NOMO-1 treated with DMSO at 0.1 percent for 48 hours (cell line): ENCODE results near the gene PHLDB1.
A peak's percentile ranks its signal among the peaks of the same experiment; 100 is the strongest.
"Not testable (repeated sequence)": the region's sequence is repeated elsewhere in the genome, so short reads cannot be mapped to it uniquely, and the experiment has no call there.

Source experiments
- DNase-seq: peaks from one replicate; lab custom pipeline; 2025; ENCODE audit not compliant: unreplicated experiment; lab: John Stamatoyannopoulos, UW

PHLDB1 gene

DNA sequence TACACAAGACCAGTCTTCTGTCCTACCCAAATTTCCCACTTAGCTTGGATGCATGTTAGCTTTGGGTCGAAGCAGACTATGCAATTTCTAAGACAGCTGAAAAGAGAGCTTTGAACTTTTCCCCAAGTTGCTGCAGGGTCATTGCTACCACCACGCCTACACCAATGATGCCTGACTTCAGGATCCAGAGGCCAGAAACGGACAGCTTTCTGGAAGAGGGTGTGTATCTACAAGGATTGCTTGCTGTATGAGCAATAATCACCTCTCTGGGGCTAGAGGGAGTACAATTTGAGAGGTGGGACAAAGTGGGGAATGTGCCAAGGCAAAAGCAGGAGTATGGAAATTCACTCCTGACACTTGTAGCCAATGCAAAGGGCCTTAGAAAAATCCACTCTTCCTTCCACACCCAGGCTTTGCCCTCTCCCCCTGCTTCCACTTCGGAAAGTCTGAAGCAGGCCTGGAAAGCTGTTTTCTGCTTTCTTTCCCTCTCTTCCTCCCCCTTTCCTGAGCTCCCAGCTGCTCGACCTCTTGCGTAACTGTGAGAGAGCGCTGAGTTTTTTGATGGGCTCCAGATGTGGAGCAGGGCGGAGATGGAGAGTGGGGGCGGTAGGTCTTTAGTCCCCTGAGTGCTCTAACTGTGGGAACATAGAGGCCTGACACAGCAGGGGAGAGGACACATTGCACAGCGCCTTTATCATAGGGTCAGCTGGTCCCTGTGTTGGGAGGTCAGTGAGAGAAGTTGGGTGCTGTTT lies 2.1 kb upstream of the PHLDB1 start:
- DNase-seq: no peak

DNA sequence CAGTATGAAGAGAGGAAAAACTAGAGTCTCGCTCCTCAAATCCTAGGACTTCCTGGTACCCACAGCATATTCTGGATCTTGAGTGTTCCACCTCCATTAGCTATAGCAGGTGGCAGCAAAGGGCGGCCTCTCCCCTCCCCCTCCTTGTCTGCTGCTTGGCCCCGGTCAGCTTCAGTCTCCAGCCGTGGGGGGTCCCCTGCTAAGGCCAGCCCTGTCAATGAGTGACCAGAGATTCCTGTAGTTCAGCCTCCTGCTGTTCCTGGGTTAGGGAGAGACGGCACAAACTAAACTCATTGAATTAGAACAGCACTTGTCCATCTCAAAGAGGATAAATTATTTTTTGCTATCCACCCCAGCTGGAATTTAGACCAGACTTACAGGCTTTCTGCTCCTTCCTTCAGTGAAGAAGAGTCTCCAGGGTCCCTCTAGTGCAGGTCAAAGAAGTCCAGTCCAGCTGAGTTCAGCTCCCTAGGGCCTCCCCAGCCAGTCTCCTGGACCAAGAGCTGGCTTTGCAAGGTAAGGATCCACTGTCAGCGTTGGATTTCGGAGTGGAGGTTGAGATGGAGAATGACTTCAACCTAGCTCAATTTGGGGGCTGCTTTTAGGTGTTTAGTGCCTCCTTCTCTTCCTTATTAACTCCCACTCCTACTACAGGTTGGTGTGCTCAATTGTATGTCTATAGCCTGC lies 1.1 kb upstream of the PHLDB1 start:
- no peak for DNase-seq

- no peak for DNase-seq
These were observed 579 bp upstream of the PHLDB1 start for GRCh38 chr11:118606844-118607228.

DNA sequence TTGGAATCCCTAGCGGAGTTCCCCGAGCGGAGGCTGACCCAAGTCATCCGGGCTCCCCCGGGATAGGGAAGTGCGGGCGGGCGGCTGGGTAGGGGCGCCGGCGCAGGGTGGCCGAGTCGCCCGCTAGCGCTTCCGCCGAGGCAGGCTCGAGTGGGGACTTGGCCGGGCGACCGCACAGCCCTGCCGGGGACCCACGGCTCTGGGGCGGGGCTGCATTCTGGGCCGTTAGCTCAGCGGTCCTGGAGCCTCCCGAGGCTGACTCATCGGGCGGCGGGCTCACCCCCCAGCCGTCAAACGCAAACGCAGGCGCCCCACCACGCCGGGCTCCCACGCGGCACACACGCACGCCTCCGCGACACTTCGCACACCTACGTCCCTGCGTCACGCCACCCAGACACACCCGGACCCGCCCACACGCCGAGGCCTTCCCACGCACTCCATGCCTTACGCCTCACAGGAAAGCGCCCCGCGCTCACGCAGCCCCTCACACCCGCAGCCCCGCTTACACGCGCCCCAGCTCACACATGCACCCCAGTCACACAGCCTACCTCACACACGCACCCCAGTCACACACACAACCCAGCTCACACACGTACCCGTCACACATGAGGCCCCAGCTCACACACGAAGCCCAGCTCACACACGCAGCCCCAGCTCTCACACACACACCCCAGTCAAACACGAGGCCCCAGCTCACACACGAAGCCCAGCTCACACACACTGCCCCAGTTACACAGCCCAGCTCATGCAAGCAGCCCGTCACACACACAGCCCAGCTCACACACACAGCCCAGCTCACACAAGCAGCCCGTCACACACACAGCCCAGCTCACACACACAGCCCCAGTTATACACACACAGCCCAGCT lies 1.2 kb downstream of the PHLDB1 start:
- DNase-seq: peak; percentile 17

DNA sequence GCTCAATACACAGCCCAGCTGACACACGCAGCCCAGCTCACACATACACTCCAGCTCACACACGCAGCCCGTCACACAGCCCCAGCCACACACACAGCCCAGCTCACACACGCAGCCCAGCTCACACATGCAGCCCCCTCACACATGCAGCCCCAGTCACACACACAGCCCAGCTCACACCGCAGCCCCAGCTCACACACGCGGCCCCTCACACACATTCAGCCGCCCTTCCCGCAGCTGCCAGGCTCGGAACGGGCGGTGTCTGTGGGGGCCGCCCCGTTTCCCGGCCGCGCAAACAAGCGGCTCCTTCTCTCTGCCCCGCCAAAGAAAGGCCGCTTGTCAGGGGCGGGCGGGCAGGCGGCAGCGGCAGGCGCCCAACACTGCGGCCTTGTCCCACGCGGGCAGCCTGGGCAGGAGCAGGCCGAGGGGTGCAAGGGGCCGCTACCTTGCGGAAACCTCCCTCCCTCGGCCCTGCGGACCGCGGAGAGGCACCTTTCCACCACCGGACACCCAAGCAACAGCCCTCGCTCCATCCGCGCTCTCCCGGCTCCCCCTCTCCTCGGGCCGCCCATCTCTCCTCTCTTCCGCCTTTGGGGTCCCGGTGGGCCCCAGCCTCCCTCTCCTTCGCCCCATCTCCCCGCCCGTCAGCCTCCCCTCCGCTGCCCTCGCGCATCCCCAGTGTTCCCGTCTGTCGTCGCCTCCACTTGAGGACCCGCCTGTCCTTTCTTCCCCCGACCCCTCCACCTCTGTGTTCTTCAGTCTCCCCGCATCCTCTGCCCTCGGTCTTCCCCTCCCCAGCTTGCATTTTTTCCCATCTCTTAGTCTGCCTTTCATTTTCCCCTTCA lies 2.2 kb downstream of the PHLDB1 start:
- DNase-seq: no peak

DNA sequence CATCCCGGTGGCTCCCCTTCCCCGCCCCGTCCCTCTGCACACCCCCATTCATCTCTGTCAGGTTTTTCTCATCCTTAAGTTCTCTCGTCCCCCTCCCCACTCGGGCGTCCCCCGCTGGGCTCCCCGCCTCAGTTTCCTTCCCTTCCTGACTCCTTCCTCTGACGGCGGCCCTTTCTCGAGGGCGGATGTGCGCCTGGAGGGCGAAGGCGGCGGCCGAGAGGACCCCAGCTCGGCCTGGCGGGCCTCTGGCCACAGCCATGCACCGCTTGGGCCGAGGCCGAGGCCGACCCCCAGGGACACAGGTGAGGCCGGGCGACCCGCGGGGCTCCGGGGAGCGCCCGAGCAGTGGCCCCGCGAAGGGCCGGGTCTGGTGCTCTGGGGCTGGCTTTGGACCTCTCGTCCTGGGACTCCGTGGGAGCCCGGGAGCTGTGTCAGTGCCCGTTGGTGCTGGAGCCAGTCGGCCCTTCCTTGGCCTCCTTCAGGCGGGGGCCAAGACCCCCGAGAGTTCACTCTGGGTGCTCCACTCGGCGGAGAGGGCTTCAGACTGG lies 2.9 kb downstream of the PHLDB1 start:
- no peak for DNase-seq

DNA sequence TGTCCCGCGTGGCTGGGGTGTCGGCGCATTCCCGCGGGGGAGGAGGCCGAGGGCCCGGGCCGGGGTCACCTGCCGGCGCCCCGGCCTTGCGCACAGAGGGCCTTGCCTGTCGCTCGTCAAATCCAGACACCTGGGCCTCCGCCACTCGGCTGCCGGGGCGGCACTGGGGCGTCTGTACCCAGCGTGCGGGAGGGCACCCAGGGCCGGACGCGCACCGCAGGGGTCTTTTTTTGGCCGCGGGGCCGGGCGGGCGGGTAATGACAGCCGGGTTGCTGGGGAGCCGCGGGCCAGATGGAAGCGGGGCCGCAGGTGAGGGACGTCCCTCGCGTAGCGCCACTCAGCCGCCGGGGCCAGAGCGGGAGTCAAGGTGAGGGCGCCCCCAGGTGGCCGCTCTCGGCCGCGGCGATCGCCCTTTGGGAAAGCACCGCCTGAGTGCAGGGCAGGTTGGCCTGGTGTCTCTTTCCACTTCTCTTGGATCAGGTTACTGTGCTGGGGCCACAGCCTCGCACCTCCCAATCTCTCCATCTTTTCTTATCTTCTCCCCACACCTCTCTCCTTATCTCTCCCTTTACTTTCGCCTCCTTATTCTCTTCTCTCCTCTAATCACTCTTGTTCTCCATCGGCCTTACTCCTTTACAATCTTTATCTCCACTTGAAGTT lies 3.5 kb downstream of the PHLDB1 start:
- peak; percentile 34 for DNase-seq

DNA sequence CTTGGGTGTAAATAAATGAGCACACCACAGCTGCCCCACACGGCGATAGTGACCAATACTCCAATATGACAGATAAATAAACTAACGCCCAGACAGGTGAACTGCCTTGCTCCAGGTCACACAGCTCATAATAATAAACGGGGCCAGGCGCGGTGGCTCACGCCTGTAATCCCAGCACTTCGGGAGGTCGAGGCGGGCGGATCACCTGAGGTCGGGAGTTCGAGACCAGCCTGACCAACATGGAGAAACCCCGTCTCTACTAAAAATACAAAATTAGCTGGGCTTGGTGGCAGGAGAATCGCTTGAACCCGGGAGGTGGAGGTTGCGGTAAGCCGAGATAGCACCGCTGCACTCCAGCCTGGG lies 4.0 kb downstream of the PHLDB1 start:
- DNase-seq: not testable (repeated sequence)

- DNase-seq: no peak
These were observed 5.0 kb downstream of the PHLDB1 start for GRCh38 chr11:118612378-118612777.

GRCh38 chr11:118614511-118614910 lies 7.1 kb downstream of the PHLDB1 start:
- DNase-seq: no peak

DNA sequence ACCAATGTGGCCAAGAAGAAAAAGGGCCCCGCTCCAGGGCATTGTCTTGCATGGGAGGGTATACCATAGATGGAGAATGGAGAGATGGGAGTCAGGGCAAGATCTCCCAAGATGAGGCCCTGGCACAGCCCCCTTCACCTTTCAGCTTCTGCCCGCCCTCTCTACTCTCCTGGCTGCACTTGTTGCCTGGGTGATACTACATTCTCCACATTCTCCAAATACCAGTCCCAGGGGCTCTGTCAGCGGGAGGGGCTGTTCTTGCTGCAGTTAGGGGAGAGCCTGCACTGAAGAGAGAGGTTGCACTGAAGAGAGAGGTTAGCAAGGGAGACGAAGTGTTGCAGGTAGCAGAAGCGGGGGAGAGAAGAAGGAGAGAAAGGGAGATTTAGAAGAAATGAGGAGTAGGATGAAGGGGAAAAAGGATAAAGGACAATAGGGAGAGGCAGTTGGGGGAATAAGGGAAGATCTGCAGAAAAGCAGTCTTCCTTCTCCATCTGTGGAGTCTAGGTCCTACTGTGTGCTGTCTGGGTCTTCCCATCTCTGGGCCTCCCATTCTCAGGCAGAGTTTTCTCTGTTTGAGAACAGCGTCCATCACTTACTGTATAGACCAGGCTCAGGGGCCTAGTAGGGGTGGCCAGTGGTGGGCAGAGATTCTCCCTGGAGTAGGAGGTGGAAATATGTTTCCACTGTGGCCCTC lies 8.0 kb downstream of the PHLDB1 start:
- DNase-seq: no peak

DNA sequence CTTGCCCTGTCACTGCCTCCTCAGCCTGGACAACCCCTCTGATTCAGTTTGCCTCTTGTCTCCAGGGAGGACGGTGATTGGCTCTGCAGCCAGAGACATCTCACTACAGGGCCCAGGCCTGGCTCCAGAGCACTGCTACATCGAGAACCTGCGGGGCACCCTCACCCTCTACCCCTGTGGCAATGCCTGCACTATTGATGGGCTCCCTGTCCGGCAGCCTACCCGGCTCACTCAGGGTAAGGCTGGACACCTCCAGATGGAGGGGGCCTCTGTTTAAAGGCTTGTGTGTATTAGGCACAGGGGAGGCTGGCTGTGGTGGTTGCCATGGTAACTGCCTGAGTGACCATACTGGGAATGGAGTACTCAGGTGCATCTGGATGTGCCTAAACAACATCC lies 8.6 kb downstream of the PHLDB1 start:
- no peak for DNase-seq

- no peak for DNase-seq
These were observed 10.9 kb downstream of the PHLDB1 start for GRCh38 chr11:118618115-118618990.

- DNase-seq: no peak
These were observed 11.6 kb downstream of the PHLDB1 start for GRCh38 chr11:118618991-118619375.

DNA sequence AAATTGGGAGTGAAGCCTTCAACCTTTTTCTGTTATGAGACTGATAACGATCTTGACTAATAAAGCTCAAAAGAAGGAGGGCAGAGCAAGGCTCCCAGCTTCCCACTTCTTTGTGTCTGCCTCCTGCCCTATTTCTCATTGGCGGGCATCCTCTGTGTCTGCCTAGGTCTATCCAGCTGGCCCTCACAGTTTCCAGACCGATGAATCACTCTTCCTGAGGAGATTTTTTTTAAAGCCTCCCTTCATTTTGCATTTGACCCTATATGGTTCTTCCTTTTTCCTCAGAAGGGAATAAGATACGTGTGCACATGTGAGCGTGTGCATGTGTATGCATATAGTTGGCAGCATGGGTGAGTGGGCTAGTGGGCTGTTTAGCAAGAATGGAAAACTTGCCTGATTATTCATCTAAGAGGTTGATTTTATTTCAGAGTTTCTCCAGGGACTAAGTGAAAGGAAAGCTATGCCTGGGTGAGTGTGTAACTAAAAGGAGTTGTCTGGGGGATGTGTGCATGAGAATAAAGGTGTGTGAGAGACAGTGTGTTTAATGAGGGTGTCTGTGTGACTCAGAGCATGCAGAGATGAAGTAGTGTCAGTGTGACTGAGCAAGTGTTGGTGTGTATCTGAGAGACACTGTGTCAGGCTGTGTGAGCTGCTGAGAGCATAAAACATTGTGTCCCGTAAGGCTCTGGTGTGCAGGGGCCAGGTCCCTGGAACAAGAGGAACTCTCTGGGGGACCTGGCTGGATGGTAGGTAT lies 12.2 kb downstream of the PHLDB1 start:
- peak; percentile 18 for DNase-seq

DNA sequence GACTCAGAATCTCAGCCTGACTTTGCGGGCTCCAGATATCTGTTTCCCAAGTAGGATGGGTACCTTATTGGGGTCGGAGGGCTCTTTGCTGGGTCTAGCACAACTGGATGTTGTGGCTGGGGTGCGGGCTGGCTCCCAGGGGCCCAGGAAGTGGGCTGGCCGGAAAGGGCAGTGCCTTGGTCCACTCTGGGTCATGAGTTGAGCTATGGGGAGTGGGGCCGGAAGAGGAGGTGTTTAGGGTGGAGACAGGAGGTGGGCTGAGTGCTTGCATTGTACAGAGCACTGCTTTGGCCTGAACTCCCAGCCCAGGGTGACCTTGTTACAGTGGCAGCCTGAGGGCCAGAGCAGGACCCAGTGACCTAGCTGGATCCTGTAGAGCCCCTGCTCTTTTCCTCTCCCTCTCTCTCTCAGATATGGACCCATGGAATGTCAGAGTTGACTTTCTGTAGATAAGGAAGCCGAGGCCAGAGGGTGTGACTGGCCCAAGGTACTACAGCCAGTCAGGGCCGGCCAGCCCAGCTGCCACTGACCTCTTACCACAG lies 13.2 kb downstream of the PHLDB1 start:
- no peak for DNase-seq

GRCh38 chr11:118621071-118621783 lies 13.8 kb downstream of the PHLDB1 start:
- DNase-seq: peak; percentile 61
